ENCODE results near the gene HS3ST1. TPM values are rescaled to one million over a fixed set of nuclear protein-coding genes. Genes with fewer than 3 reads are reported as not detected.

The HS3ST1 gene
- total RNA-seq, 4 donors from 2014 or later: 5.0 to 14.1 (median 10.1) TPM

GRCh38 chr4:11441194-11441556, 12.5 kb upstream of the HS3ST1 start:
- TF ChIP-seq POLR2A (IDR thresholded peaks at IDR 0.05): no peak
- no peak for TF ChIP-seq CTCF (IDR thresholded peaks at IDR 0.05)
- Histone ChIP-seq H3K4me1 (no peaks in the 10 kb centered on the region), H3K27me3 (no peaks in the 10 kb centered on the region), H3K4me3 (no peak overlapping the region), H3K9me3 (no peaks in the 10 kb centered on the region), H3K36me3 (no peaks in the 10 kb centered on the region), H3K27ac (no peak overlapping the region)
- DNase-seq: no peak
- intact Hi-C loops (cut with DNase I; ENCODE audit: low total_unique reads): no loop called here

- TF ChIP-seq CTCF (IDR thresholded peaks at IDR 0.05) (no peak), POLR2A (IDR thresholded peaks at IDR 0.05) (no peak)
- Histone ChIP-seq H3K27me3 (no peaks in the 10 kb centered on the region), H3K9me3 (no peaks in the 10 kb centered on the region), H3K27ac (no peak overlapping the region), H3K4me1 (no peaks in the 10 kb centered on the region), H3K4me3 (no peak overlapping the region), H3K36me3 (no peaks in the 10 kb centered on the region)
- intact Hi-C loops (cut with DNase I; ENCODE audit: low total_unique reads): no loop called here
- no peak for DNase-seq
These were observed 11.9 kb upstream of the HS3ST1 start for GRCh38 chr4:11440481-11441193.

GRCh38 chr4:11439836-11440235, 11.1 kb upstream of the HS3ST1 start:
- H3K27me3 ChIP-seq: no peaks in the 10 kb centered on the region
- H3K4me3 ChIP-seq: no peak overlapping the region
- intact Hi-C loops (cut with DNase I; ENCODE audit: low total_unique reads): no loop called here

GRCh38 chr4:11438647-11439046, 10.0 kb upstream of the HS3ST1 start:
- intact Hi-C loops (cut with DNase I; ENCODE audit: low total_unique reads): no loop called here
- no peaks in the 10 kb centered on the region for H3K4me1 ChIP-seq
- no peak overlapping the region for H3K27ac ChIP-seq
- no peak for TF ChIP-seq CTCF (IDR thresholded peaks at IDR 0.05)
- no peak for TF ChIP-seq POLR2A (IDR thresholded peaks at IDR 0.05)
- DNase-seq: no peak
- H3K27me3 ChIP-seq: no peaks in the 10 kb centered on the region
- H3K9me3 ChIP-seq: no peaks in the 10 kb centered on the region
- no peaks in the 10 kb centered on the region for H3K36me3 ChIP-seq
- H3K4me3 ChIP-seq: no peak overlapping the region

More at GRCh38 chr4:11439836-11440235, 11.1 kb upstream of the HS3ST1 start:
- no peaks in the 10 kb centered on the region for H3K4me1 ChIP-seq
- no peak for DNase-seq
- no peak for TF ChIP-seq CTCF (IDR thresholded peaks at IDR 0.05)
- no peak for TF ChIP-seq POLR2A (IDR thresholded peaks at IDR 0.05)
- no peak overlapping the region for H3K27ac ChIP-seq
- H3K36me3 ChIP-seq: no peaks in the 10 kb centered on the region
- H3K9me3 ChIP-seq: no peaks in the 10 kb centered on the region

GRCh38 chr4:11436673-11437072, 8.0 kb upstream of the HS3ST1 start:
- H3K9me3 ChIP-seq: no peaks in the 10 kb centered on the region
- H3K36me3 ChIP-seq: no peaks in the 10 kb centered on the region
- no peak overlapping the region for H3K27ac ChIP-seq
- no peak overlapping the region for H3K4me3 ChIP-seq
- DNase-seq: no peak
- no peak for TF ChIP-seq CTCF (IDR thresholded peaks at IDR 0.05)
- TF ChIP-seq POLR2A (IDR thresholded peaks at IDR 0.05): no peak
- H3K27me3 ChIP-seq: no peaks in the 10 kb centered on the region
- no peaks in the 10 kb centered on the region for H3K4me1 ChIP-seq
- intact Hi-C loops (cut with DNase I; ENCODE audit: low total_unique reads): no loop called here
